ENCODE data around the gene NSMF. TPM values are rescaled to one million over a fixed set of nuclear protein-coding genes. Genes with fewer than 3 reads are reported as not detected.
A peak's percentile ranks its signal among the peaks of the same experiment; 100 is the strongest.

NSMF gene
- polyA plus RNA-seq, 1 donor (not counting 4 experiments of a cell fraction or from before 2014, with no cell fraction given): 29.5 TPM

- H3K9ac ChIP-seq (ENCODE audit: control insufficient read depth, extremely low read depth, insufficient read depth, low read length): no peak overlapping the region
- H3K27ac ChIP-seq (ENCODE audit: control insufficient read depth, insufficient read depth, low read length): no peak overlapping the region
- dilution Hi-C loops (cut with MboI; ENCODE audit: extremely low pct_ligation_motif_present, low sequenced_read_pairs): no loop called here
- no peak overlapping the region for H3K4me3 ChIP-seq (ENCODE audit: control insufficient read depth in 2 of 3, extremely low read depth in 1 of 3, insufficient read depth in 2 of 3, low read depth in 1 of 3, low read length in 3 of 3)
- no peaks in the 10 kb centered on the region for H3K9me3 ChIP-seq (ENCODE audit: control insufficient read depth, low read depth, low read length)
- no peak overlapping the region for H2AFZ ChIP-seq (ENCODE audit: control insufficient read depth, low read length)
- no peaks in the 10 kb centered on the region for H4K20me1 ChIP-seq (ENCODE audit: control insufficient read depth, extremely low read depth, insufficient read depth, low read length)
- FAIRE-seq (no peak), DNase-seq (ENCODE audit: low read depth, low spot score) (no peak)
- no peak overlapping the region for H3K4me2 ChIP-seq (ENCODE audit: control insufficient read depth, extremely low read depth, insufficient read depth, low read depth, low read length)
- peaks cover 0 to 11% of the 10 kb centered on the region in 2 experiments for H3K36me3 ChIP-seq (ENCODE audit: control insufficient read depth in 2 of 2, extremely low read depth in 1 of 2, insufficient read depth in 2 of 2, low read length in 2 of 2)
- no peaks in the 10 kb centered on the region for H3K9me1 ChIP-seq (ENCODE audit: control insufficient read depth, extremely low read depth, insufficient read depth, low read length)
- peaks cover 7% of the 10 kb centered on the region for H3K79me2 ChIP-seq (ENCODE audit: control insufficient read depth, insufficient read depth, low read length)
- no peaks in the 10 kb centered on the region for H3K27me3 ChIP-seq (ENCODE audit: control insufficient read depth, extremely low read depth, insufficient read depth, low read length)
- TF ChIP-seq CTCF (optimal IDR thresholded peaks at IDR 0.05 in 1 of 3, IDR thresholded peaks at IDR 0.05 in 1 of 3, conservative IDR thresholded peaks at IDR 0.05 in 1 of 3; ENCODE audit: extremely low read depth in 1 of 3, insufficient read depth in 2 of 3, low read length in 3 of 3) (no peak), EZH2 (IDR thresholded peaks at IDR 0.05; ENCODE audit: low read length) (no peak)
- peaks cover 18% of the 10 kb centered on the region for H3K4me1 ChIP-seq (ENCODE audit: control insufficient read depth, extremely low read depth, insufficient read depth, low read length)
Observed at GRCh38 chr9:137455359-137455991, 3.7 kb downstream of the NSMF start.

GRCh38 chr9:137454597-137455358, 4.4 kb downstream of the NSMF start:
- Histone ChIP-seq H2AFZ (ENCODE audit: control insufficient read depth, low read length) (peak overlapping the region; percentile 44), H3K27me3 (ENCODE audit: control insufficient read depth, extremely low read depth, insufficient read depth, low read length) (no peaks in the 10 kb centered on the region), H3K4me3 (ENCODE audit: control insufficient read depth in 2 of 3, extremely low read depth in 1 of 3, insufficient read depth in 2 of 3, low read depth in 1 of 3, low read length in 3 of 3) (peak overlapping the region; percentile 30 to 52 (median 51)), H3K9me1 (ENCODE audit: control insufficient read depth, extremely low read depth, insufficient read depth, low read length) (no peaks in the 10 kb centered on the region), H3K4me2 (ENCODE audit: control insufficient read depth, extremely low read depth, insufficient read depth, low read depth, low read length) (peak overlapping the region; percentile 66), H3K9me3 (ENCODE audit: control insufficient read depth, low read depth, low read length) (no peaks in the 10 kb centered on the region), H3K9ac (ENCODE audit: control insufficient read depth, extremely low read depth, insufficient read depth, low read length) (peak overlapping the region; percentile 37), H4K20me1 (ENCODE audit: control insufficient read depth, extremely low read depth, insufficient read depth, low read length) (no peaks in the 10 kb centered on the region), H3K27ac (ENCODE audit: control insufficient read depth, insufficient read depth, low read length) (peak overlapping the region; percentile 20), H3K4me1 (ENCODE audit: control insufficient read depth, extremely low read depth, insufficient read depth, low read length) (peaks cover 18% of the 10 kb centered on the region), H3K36me3 (ENCODE audit: control insufficient read depth in 2 of 2, extremely low read depth in 1 of 2, insufficient read depth in 2 of 2, low read length in 2 of 2) (peaks cover 0 to 14% of the 10 kb centered on the region in 2 experiments), H3K79me2 (ENCODE audit: control insufficient read depth, insufficient read depth, low read length) (peaks cover 7% of the 10 kb centered on the region)
- FAIRE-seq (no peak), DNase-seq (ENCODE audit: low read depth, low spot score) (no peak)
- dilution Hi-C loops (cut with MboI; ENCODE audit: extremely low pct_ligation_motif_present, low sequenced_read_pairs): no loop called here
- no peak for TF ChIP-seq CTCF (optimal IDR thresholded peaks at IDR 0.05 in 1 of 3, IDR thresholded peaks at IDR 0.05 in 1 of 3, conservative IDR thresholded peaks at IDR 0.05 in 1 of 3; ENCODE audit: extremely low read depth in 1 of 3, insufficient read depth in 2 of 3, low read length in 3 of 3)
- TF ChIP-seq EZH2 (IDR thresholded peaks at IDR 0.05; ENCODE audit: low read length): no peak

Data from keratinocyte (primary cell).